B cell (primary cell): ENCODE measurements around the gene DLG2. TPM values are rescaled to one million over a fixed set of nuclear protein-coding genes. Genes with fewer than 3 reads are reported as not detected.

Experiments
- ATAC-seq: fragments of 200-7000 bp; cut with Tn5 transposase; one replicate; pipeline ENCODE4 v1.10.0; 2021; ENCODE audit warnings: low read depth, mild to moderate bottlenecking, moderate number of reproducible peaks, moderate library complexity
- CTCF ChIA-PET: fragments of 350-600 bp; sonication (Branson Sonifier 250); formaldehyde crosslinking; loops from one replicate; lab custom pipeline; 2021; ENCODE audit warnings: antibody characterized with exemption, inconsistent platforms; lab: Charles Lee
- POLR2A ChIA-PET: fragments of 350-600 bp; sonication (Branson Sonifier 250); formaldehyde crosslinking; loops from one replicate; lab custom pipeline; 2021; ENCODE audit warnings: antibody characterized with exemption; lab: Charles Lee
- DNase-seq: peaks from one replicate; pipeline ENCODE4 v3.0.0; 2013
- H2AFZ ChIP-seq: 2 replicates; pipeline ENCODE4 v1.6.1; 2012; ENCODE audit warnings: mild to moderate bottlenecking, low read depth, low read length; ENCODE audit not compliant: insufficient read depth, poor library complexity, severe bottlenecking
- H3K27ac ChIP-seq, 2 donors: 1 replicate in 1 of 2; 2 replicates in 1 of 2; pipeline ENCODE4 v1.5.1; 2012 to 2013; ENCODE audit warnings: low read length in 2 of 2, mild to moderate bottlenecking in 2 of 2, moderate library complexity in 1 of 2
- H3K27me3 ChIP-seq, 4 experiments: fragments of 200-600 bp in 1 of 4; sonication (generic) in 1 of 4; replicated peaks in 1 of 4; 1 replicate in 2 of 4; 2 replicates in 2 of 4; pipeline versions ENCODE4 v1.6.1 to v1.7.0; 2013 to 2016; ENCODE audit warnings: low read length in 3 of 4, mild to moderate bottlenecking in 2 of 4, mixed read lengths in 1 of 4, moderate library complexity in 1 of 4; ENCODE audit not compliant: insufficient read depth in 4 of 4, control insufficient read depth in 3 of 4; ENCODE audit errors: control extremely low read depth in 1 of 4
- H3K36me3 ChIP-seq, 2 experiments: replicated peaks in 1 of 2; 1 replicate in 1 of 2; 2 replicates in 1 of 2; pipeline versions ENCODE4 v1.6.1 to v1.7.1; 2013; ENCODE audit warnings: low read length in 1 of 2; ENCODE audit not compliant: insufficient read depth in 2 of 2, control insufficient read depth in 1 of 2; ENCODE audit errors: control extremely low read depth in 1 of 2, extremely low read depth in 1 of 2
- H3K4me1 ChIP-seq, 2 donors: fragments of 200-600 bp in 1 of 2; sonication (generic) in 1 of 2; 1 replicate in 1 of 2; 2 replicates in 1 of 2; pipeline versions ENCODE4 v1.5.1 to v1.6.1; 2013 to 2017; ENCODE audit warnings: low read length in 2 of 2; ENCODE audit not compliant: control insufficient read depth in 2 of 2, insufficient read depth in 2 of 2
- H3K4me2 ChIP-seq: replicated peaks from 2 replicates; pipeline ENCODE3; 2012; ENCODE audit warnings: mild to moderate bottlenecking, low read depth, low read length; ENCODE audit not compliant: poor library complexity, severe bottlenecking
- H3K4me3 ChIP-seq, 5 experiments: fragments of 200-600 bp in 1 of 5; sonication (generic) in 1 of 5; 1 replicate in 3 of 5; 2 replicates in 2 of 5; pipeline versions ENCODE4 v1.5.1 to v1.7.0; 2011 to 2016; ENCODE audit warnings: low read length in 4 of 5, mild to moderate bottlenecking in 4 of 5, low read depth in 2 of 5, control low read depth in 1 of 5, moderate library complexity in 1 of 5; ENCODE audit not compliant: insufficient read depth in 1 of 5; ENCODE audit errors: control extremely low read depth in 1 of 5, extremely low read depth in 1 of 5
- H3K79me2 ChIP-seq: fragments of 200-600 bp; sonication (generic); one replicate; pipeline ENCODE4 v1.6.0; 2016; ENCODE audit warnings: low read length; ENCODE audit not compliant: control insufficient read depth, insufficient read depth
- H3K9ac ChIP-seq: fragments of 200-600 bp; sonication (generic); 2 replicates; pipeline ENCODE4 v1.6.1; 2017; ENCODE audit warnings: mild to moderate bottlenecking, low read length, moderate library complexity
- H3K9me3 ChIP-seq, 3 donors: one replicate each; pipeline versions ENCODE4 v1.6.1 to v1.7.1; 2013; ENCODE audit warnings: low read length in 2 of 3; ENCODE audit not compliant: control insufficient read depth in 2 of 3, insufficient read depth in 1 of 3; ENCODE audit errors: control extremely low read depth in 1 of 3
- H4K20me1 ChIP-seq: 2 replicates; pipeline ENCODE4 v1.6.0; 2012; ENCODE audit warnings: mild to moderate bottlenecking, low read length; ENCODE audit not compliant: insufficient read depth, control insufficient read depth, poor library complexity, severe bottlenecking
- H3K27ac Mint-ChIP-seq: one replicate; pipeline ENCODE4 v1.8.0; 2021; ENCODE audit warnings: mixed read lengths
- H3K27me3 Mint-ChIP-seq: one replicate; pipeline ENCODE4 v1.8.0; 2021; ENCODE audit warnings: mixed read lengths
- H3K4me1 Mint-ChIP-seq: one replicate; pipeline ENCODE4 v1.8.0; 2021; ENCODE audit warnings: mixed read lengths
- H3K4me3 Mint-ChIP-seq: one replicate; pipeline ENCODE4 v1.8.0; 2021; ENCODE audit warnings: mixed read lengths
- H3K9me3 Mint-ChIP-seq: one replicate; pipeline ENCODE4 v1.8.0; 2022; ENCODE audit warnings: mixed read lengths; ENCODE audit not compliant: insufficient read depth
- CTCF ChIP-seq: fragments of 200-600 bp; IDR thresholded peaks from one replicate; pipeline ENCODE4 v1.8.0; 2022; ENCODE audit warnings: antibody characterized with exemption, mild to moderate bottlenecking
- EZH2 ChIP-seq: IDR thresholded peaks from 2 replicates; pipeline ENCODE4 v1.6.1; 2012; ENCODE audit warnings: borderline replicate concordance, low read depth, mild to moderate bottlenecking, moderate library complexity, low read length; ENCODE audit not compliant: insufficient read depth, poor library complexity, severe bottlenecking
- WGBS: methylation state at CpG from one replicate; pipeline ENCODE4 v1.1.5; 2013; ENCODE audit warnings: missing lambda C conversion rate; ENCODE audit not compliant: insufficient coverage; 5-methylcytosine and 5-hydroxymethylcytosine counted together
- intact Hi-C: fragments of 100-400 bp; cut with micrococcal nuclease; formaldehyde crosslinking; loops from one replicate; pipeline ENCODE4 v1.10.0; 2022
- polyA plus RNA-seq: library from polyadenylated mRNA; depleted of rRNA; stranded (reverse); fragments of >200 nt; gene quantifications from 2 replicates; pipeline ENCODE4 v1.2.3, GENCODE V29; 2012
- total RNA-seq, 2 donors: library from RNA; stranded (reverse); fragments of 120-200 nt in 1 of 2; gene quantifications; 1 replicate in 1 of 2; 2 replicates in 1 of 2; pipeline versions ENCODE4 v1.2.3 to v1.2.4, GENCODE V29; 2013 to 2022

The DLG2 gene
- total and polyA plus RNA-seq, 2 donors (not counting 1 experiment from before 2014, with no cell fraction given): 0.54 to 5.4 TPM

GRCh38 chr11:85444479-85444878 lies 182.7 kb downstream of the DLG2 start:
- Mint-ChIP-seq H3K27me3 (no peaks in the 10 kb centered on the region), H3K27ac (no peak overlapping the region), H3K4me3 (no peak overlapping the region), H3K4me1 (no peaks in the 10 kb centered on the region), H3K9me3 (no peaks in the 10 kb centered on the region)
- H4K20me1 ChIP-seq: no peaks in the 10 kb centered on the region
- H3K4me3 ChIP-seq: no peak overlapping the region
- no peaks in the 10 kb centered on the region for H3K9me3 ChIP-seq
- H3K4me2 ChIP-seq: no peak overlapping the region
- POLR2A ChIA-PET: no interaction called here
- no peak for DNase-seq
- no CpG with 5 or more reads among the region's 1 CpG for WGBS
- no peak overlapping the region for H2AFZ ChIP-seq
- no peaks in the 10 kb centered on the region for H3K36me3 ChIP-seq
- no peak overlapping the region for H3K27ac ChIP-seq
- TF ChIP-seq CTCF (no peak), EZH2 (no peak)
- CTCF ChIA-PET: interaction anchor here (0.7 kb wide), 1 partner anchor 1782 kb away, joined by 4 read pairs; no protein-coding TSS in a partner anchor
- intact Hi-C loops: no loop called here
- no peaks in the 10 kb centered on the region for H3K4me1 ChIP-seq
- no peak overlapping the region for H3K9ac ChIP-seq
- ATAC-seq: no peak
- no peaks in the 10 kb centered on the region for H3K79me2 ChIP-seq
- no peaks in the 10 kb centered on the region for H3K27me3 ChIP-seq

GRCh38 chr11:85440273-85440672 lies 186.9 kb downstream of the DLG2 start:
- CTCF ChIA-PET: no interaction called here
- no peak for TF ChIP-seq CTCF
- TF ChIP-seq EZH2: no peak
- Mint-ChIP-seq H3K27ac (no peak overlapping the region), H3K4me3 (no peak overlapping the region), H3K27me3 (no peaks in the 10 kb centered on the region), H3K4me1 (no peaks in the 10 kb centered on the region), H3K9me3 (peaks cover 14% of the 10 kb centered on the region)
- Histone ChIP-seq H3K4me1 (no peaks in the 10 kb centered on the region), H3K36me3 (no peaks in the 10 kb centered on the region), H3K27me3 (no peaks in the 10 kb centered on the region), H3K9me3 (no peaks in the 10 kb centered on the region), H2AFZ (no peak overlapping the region), H3K79me2 (no peaks in the 10 kb centered on the region), H3K4me3 (no peak overlapping the region), H3K4me2 (no peak overlapping the region), H3K9ac (no peak overlapping the region), H3K27ac (no peak overlapping the region), H4K20me1 (no peaks in the 10 kb centered on the region)
- intact Hi-C loops: no loop called here
- DNase-seq: no peak
- no CpG with 5 or more reads among the region's 1 CpG for WGBS
- POLR2A ChIA-PET: no interaction called here
- ATAC-seq: no peak
